ENCODE results near the gene APMAP.
"Not testable (repeated sequence)": the region's sequence is repeated elsewhere in the genome, so short reads cannot be mapped to it uniquely, and the experiment has no call there.

The APMAP gene

DNA sequence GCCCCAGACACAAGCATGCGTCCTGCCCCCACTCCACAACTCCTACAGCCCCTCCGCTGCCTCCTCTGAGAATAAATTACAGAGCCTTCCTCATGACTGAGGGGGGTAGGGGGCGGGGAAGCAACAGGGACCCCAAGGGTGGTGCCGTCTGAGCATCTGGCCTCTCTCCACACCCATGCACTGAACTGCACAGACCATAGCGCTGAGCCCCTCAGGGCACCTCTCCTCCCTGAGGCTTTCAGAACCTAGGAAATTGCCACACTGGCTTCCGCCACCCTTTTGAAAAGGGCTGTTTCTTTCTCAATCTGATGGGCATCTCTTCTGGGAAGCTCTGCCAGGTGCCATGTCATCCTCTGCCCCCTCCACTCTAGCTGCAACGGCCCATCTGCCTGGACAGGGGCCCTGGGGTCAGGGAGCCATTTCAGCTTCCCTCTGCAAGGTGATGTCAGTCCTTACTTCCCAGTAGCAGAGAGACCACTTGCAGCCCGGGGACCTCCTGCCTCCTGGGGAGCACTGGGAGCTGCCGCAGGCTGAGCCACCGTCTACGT lies 40.9 kb downstream of the APMAP start:
- no peak for DNase-seq (ENCODE audit: low spot score)

DNA sequence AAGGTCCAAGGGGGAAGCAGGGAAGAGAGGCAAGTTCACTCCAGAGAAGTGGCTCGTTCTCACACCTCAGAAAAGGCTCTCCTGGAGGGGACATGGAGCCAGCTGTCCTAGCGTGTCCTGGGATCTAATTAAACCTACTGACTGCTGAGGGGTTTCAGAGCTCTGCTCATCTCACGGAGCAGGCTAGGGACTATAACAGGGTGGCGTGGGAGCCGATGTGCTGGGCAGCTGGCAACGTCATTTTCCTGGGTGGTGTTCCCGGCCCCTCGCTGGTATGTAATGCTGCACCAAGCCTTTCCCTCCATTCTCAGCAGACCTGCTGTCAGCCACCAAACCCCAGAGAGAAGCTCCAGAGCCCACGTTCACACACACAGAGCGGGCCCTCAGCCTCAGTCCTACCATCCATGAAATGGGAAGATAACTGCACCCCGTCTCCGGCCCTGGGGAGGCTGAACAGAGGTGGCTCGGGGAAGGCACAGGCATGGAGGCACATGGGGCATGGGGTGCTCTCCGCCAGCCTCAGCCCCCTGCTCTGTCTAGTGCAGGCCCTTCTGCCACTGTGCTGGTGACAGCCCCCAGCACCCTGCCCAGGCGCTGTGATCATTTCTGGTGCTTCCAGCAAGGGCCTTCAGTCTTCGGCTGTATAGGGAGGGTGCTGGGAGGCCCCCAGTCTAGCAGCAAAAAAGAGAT lies 41.6 kb downstream of the APMAP start:
- DNase-seq (ENCODE audit: low spot score): no peak

DNA sequence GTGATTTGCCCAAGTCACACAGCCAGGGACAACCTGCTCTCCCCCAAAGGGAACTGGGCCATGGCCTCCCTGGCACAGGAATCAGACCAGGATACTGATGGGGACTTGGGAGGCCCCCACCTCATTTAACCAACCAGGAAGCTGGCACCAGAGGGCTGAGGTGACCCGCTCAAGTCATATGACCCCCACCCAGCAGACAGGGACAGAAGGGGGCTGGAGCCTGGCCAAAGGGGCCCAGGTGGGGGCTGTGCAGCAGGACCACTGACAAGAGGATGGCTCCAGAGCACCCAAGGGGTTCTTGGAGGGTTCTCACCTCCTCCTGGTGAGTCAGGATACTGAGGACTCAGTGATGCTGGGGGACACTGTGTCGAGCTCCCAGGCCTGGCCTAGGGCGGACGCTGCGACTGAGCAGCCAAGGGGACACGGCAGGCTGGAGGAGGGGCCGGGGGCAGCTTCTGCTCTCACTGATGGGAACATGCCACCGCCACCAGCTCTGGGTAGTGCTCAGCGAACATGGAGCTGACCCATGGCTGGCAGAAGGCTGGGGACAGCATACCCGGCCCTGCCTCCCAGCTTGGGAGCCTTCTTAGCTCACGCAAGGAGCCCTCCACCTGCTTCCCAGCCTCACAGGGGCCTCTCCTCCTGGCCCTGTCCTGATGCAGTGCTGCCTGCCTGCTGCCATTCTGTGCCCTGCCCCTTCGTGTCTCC lies 42.3 kb downstream of the APMAP start:
- DNase-seq (ENCODE audit: low spot score): no peak

DNA sequence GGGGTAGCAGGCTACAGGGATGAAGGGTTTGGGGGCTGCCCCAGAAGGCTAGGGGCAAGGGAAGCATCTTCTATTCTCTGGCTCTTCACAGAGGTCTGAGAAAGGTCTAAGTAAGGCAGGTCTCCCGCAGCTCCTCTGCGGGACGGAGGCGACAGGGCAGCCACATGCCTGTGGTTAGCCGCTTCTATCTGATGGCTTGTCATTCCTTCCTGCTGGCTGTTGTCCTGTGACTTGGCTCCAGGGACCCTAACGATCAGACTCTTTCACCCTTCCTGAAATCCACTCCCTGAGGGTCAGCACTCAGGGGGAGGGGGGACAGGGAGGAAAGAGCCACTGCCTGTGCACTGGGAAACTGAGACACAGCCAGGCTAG lies 42.8 kb downstream of the APMAP start:
- no peak for DNase-seq (ENCODE audit: low spot score)

DNA sequence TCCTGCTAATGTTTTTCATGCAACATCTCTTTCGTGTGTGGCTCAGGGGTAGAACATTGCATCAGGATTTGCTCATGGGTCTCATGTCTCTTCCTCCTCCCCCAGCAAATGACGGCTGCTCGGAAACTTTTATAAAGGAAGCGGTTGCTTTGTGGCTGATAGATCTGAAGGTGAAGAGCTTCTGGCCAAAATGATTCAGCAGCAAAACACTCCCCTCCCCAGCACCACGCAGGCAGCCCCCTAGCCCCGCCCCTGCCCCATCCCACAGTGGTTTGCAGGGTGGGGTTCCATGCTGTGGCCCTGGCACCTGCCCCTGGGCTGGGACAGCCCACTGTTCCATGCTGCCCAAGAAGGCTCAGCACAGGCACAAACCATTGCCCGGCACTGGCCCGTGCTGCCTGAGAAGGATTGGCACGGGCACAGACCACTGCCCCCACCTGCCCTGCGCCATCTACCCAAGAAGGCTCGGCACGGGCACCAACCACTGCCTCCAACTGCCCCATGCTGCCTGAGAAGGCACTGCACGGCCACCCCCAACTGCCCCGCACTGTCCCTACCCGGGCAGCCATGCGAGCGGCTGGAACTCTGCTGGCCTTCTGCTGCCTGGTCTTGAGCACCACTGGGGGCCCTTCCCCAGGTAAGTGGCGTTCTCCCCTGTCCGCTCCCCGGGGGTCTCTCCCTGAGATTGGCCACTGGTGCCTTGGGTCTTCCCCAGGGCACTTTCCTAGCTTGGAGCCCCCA lies 43.4 kb downstream of the APMAP start, which contains the start of gene CST7:
Gene CST7 (plus strand): TSS at position 331 of the 741 bp plus-strand sequence. CDS start 237 bp downstream, at position 568.
- DNase-seq (ENCODE audit: low spot score): no peak

DNA sequence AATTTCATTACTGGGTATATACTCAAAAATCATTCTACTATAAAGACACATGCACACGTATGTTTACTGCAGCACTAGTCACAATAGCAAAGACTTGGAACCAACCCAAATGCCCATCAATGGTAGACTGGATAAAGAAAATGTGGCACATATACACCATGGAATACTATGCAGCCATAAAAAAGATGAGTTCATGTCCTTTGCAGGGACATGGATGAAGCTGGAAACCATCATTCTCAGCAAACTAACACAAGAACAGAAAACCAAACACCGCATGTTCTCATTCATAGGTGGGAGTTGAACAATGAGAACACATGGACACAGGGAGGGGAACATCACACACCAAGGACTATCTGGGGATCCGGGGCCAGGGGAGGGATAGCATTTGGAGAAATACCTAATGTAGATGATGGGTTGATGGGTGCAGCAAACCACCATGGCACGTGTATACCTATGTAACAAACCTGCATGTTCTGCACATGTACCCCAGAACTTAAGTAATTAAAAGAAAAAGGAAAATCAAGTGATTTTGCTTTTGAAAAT lies 44.1 kb downstream of the APMAP start:
- DNase-seq (ENCODE audit: low spot score): not testable (repeated sequence)

DNA sequence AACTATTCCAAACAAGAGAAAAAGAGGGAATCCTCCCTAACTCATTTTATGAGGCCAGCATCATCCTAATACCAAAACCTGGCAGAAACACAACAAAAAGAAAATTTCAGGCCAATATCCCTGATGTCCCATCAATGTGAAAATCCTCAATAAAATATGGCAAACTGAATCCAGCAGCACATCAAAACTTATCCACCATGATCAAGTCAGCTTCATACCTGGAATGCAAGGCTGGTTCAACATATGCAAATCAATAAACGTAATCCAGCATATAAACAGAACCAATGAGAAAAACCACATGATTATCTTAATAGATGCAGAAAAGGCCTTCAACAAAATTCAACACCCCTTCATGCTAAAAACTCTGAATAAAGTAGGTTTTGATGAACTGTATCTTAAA lies 46.2 kb downstream of the APMAP start:
- not testable (repeated sequence) for DNase-seq (ENCODE audit: low spot score)

DNA sequence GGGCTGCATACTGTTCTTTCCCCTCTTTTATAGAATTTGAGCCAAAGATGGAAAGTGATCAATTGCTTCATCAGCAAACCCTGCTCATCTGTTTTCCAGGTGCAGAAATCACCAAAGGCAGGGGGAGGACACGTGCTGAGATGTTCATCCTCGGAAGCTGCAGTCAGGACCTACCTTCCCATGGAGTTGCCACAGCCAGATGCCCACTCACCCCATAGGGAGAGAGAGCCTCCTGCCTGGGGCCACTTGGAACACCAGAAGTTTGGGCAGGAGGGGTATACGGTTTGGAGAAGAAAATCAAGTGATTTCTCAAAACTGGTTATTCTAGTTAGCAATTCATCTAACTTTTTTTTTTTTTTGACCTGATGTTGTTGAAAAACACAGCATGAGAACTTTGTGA lies 48.8 kb downstream of the APMAP start:
- no peak for DNase-seq (ENCODE audit: low spot score)

DNA sequence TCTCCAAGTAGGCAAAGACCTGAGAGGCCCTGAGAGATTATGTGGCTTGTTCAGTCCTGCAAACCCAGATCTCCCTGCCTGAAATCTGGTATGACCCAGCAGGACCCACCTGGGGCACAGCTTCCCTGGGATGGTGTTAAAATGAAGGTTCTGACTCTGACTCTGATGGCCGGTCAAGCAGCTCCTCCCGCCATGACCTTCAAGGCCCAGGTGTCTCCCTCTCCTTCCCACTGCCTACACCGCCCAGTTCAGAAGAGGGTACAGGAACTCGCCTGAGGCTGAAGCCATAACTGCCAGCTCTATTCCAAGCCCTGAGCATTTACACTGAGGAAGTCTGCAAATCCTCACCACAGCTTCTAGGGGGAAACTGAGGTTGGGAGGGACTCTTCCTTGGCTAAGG lies 49.4 kb downstream of the APMAP start:
- no peak for DNase-seq (ENCODE audit: low spot score)

DNA sequence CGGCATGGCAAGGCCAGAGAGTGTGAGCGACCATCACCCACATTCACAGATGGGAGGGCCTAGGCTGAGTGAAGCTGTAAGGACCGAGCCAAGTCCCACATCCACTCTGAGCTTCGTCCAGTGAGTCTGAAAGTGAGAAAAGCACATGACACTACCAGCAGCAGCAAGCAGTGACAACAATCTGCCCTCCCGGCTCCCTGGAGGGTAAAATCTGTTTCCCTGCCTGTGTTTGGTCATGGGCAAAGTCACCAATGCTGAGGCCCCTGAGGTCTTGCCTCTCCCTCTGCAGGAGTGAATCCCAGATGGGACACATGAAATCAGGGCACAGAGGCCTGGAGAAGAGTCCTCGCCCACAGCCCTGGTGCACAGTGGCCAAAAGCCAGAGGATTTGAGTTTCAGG lies 49.9 kb downstream of the APMAP start:
- no peak for DNase-seq (ENCODE audit: low spot score)

DNA sequence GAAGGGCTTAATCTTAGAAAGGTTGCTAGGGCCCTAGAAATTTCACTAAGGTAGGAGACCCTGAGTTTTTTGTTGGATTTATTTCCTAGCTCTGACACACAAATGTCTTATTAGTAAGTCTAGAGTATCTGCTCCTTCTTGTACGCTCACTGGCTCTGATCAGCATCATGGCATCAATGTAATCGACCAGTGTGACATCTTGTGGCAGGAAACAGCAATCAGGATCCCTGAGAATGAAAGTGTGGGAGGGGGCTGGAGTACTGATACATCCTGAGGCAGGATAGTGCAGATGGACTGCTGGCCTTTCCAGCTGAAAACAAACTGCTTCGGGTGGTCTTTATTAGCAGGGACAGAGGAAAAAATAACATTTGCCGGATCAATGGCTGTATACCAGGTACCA lies 53.5 kb downstream of the APMAP start:
- no peak for DNase-seq (ENCODE audit: low spot score)

DNA sequence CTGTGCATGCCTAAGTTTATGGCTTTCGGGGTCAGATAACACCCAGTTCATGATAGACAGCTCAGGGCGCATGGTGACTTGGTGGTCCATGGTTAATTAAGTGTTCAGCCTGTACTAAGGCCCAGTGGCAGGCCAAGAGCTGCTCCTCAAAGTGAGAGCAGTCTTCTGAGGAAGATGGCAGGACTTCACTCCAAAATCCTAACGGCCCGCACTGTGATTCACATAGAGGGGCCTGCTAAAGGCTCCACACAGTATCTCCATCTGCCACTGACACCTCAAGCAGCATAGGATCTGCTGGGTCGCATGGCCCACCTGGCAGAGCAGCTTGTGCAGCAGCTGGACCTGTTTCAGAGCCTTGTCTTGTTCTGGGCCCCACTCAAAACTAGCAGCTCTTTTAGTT lies 54.1 kb downstream of the APMAP start:
- DNase-seq (ENCODE audit: low spot score): no peak

DNA sequence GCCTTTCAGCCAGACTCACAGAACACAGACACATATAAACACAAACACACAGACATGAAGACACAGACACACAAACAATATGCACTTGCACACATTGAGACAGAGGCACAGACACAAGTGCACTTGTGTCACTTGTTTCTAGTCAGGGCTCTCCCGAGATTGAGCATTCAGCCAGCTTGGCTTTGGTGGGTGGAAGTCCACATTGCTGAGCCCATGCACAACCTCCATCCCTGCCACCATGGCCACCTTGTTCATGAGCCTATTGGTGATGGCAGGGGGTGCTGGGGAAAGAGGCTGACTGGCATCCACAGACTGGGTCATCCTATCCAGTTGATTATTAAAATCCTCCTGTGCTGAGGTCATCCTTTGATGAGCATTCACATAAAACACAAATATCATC lies 55.0 kb downstream of the APMAP start:
- no peak for DNase-seq (ENCODE audit: low spot score)

DNA sequence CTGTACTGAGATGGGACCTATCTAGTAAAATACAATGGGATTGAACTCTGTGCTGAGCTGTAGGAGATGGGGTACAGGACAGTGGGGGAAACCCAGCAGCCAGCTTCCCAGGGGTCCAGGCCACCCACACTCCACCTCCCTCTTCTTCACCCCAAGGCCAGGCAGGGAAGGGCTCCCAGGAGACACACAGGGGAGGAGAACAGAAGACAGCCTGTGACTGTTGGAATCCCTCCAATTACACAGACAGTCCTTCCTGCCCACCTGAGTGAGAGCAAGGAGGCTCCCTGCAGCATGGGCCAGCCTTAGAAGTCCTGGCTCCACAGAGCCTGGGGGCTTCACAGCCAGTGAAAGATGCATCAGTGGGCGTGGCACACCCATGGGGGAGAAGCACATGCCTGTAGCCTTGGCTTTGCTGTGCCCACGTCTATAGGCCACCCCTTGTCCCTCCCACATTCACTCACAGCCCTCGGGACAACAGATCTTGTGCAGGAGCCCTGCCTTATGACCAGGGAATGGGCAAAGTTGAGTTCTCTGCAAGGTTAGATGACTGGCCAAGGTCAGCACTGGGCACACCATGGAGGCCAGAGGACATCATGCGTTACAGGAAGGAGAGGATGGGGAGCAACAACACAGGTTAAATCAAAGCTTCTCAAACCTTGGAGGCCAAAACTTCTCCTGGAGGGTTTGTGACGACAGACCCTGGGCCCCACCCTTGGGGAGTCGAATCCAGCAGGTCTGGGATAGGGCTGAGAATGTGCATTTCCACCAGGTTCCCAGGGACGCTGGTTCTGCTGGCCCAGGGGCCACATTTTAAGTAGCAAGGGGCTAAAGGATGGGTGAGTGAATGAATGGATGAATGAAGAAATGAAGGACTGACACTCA lies 55.8 kb downstream of the APMAP start:
- DNase-seq (ENCODE audit: low spot score): no peak

DNA sequence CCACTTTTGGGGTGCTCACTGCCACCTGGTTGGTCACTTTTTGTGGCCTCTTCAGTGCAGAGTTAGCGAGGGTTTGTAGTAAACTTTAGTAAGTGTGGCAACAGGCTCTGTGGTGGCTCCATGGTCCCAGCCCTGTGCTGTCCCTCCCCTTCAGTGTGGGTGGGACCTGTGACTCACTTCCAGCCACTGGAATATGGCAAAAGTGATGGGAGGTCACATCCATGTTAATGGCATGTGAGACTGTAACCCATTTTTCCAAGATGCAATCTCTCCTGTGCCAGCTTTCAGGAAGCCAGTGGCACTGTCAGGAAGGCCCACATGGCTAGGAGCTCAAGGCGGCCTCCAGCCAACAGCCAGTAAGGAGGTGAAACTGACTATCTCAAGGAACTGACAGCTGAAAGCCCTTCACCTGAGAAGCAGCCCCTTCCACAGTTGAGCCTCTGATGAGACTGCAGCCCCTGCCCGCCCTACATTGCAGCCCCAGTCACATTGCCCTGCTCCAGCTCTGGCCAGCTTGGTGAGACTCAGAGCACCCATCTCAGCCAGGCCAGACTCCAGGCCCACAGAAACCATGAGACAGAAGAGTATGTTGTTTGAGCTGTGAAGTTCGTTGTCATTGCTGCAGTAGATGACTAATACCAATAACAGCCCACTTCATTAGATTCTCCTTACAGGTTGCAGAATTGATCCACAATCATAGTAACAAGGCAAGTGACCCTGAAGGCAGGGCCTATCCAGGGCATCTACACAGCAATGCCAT lies 56.6 kb downstream of the APMAP start:
- no peak for DNase-seq (ENCODE audit: low spot score)

DNA sequence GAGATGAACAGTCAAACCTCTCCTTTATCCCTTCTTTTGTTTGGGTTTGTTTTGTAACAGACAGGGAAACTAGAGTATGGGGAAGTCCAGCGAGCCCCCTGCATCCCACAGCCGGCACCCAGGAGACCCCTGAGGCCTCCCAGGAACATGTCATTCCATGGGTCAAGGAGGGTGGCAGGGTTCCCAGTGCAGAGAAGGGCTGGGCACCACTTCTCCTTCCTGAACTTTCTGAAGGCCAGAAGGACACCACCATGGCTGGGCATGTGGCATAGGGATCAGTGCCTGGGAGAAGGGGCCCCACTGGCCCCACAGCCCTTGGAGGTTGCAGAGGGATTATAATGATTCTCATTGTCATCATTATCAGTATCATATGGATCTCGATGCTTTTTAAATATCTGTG lies 57.4 kb downstream of the APMAP start:
- no peak for DNase-seq (ENCODE audit: low spot score)

DNA sequence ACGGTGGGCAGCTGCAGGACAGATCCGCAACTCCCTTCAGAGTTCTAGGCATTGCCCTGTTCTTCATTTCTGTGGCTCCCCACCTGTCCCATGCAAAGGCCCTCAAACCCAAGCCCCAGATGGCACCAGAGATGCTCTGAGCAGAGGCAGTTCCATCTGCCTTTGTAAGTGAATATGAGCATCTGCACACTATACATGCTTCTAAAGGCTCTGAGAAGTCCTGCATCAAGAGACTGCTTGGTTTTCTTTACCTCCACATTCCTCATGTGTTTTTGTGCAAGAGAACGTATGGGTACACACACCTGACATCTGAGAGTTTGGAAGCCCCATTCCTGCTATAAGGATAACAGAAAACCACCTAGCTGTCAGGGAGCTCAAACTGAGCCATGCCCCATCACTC lies 57.8 kb downstream of the APMAP start:
- no peak for DNase-seq (ENCODE audit: low spot score)

DNA sequence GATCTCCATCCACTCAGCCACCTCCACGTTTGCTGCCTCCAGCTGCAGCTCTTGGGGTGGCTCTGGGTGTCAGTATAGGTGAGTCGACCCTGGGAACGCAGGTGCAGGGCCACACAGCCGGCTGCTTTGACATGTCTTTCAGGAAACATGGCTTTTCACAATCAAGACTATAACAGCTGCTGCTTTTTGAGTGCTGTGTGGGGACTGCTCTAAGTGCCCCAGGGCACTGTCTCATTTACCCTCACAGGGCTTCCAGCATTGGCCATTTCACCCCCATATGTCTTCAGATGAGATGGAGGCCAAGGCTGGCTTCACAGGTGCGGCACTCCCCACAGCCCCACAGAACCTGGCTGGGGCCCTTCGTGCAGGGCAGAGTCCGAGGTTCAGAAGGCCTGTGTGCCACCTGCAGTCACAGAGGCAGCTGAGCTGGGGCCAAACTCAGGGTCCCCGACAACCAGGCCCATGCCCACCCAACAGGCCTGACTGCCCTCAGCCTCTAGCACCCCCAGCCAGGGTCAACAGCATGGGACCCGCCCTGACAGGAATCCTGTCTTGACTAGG lies 58.4 kb downstream of the APMAP start:
- no peak for DNase-seq (ENCODE audit: low spot score)

DNA sequence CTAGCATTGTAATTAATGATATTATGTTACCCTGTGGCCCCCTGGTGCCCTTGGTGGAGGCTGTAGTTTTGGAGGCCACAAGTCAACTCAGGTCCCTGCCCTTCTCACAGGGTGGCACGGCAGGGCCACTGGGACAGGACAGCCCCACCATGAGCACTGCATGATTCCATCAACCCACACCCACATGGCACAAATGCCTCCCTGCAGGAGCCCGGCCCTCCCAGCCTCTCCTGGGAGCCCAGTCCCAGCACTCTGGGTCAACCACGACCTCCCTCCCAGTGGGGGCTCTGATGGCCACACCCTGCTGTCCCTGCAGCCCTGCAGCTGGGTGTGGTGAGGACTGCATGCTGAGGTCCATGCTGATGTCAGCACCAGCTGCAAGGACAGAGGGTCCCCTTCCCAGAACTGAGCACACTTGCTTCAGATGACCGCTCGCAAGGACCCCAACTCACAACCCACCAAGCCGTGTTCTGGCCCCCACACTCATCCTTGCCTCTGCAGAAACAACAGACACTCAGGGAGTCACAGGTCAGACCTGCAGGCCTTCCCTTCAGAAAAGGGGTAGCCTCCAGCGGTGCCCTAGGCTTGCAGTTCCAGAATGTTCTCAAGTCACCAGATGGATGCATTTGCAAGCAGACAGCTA lies 59.2 kb downstream of the APMAP start:
- no peak for DNase-seq (ENCODE audit: low spot score)

DNA sequence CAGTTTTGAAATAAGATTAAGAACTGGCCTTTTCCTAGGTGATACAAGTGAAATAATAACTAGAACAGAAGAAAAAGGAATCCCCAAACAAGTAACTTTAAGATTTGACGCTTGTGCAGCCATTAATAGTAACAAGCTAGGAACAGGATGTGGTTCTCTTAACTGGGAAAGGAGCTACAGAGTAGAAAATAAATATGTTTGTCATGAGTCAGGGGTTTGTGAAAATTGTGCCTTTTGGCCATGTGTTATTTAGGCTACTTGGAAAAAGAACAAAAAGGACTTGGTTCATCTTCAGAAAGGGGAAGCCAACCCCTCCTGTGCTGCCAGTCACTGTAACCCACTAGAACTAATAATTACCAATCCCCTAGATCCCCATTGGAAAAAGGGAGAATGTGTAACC lies 60.7 kb downstream of the APMAP start:
- not testable (repeated sequence) for DNase-seq (ENCODE audit: low spot score)

All from NAMALWA (cell line).